Fibroblast of gingiva (primary cell): Measurements from ENCODE around the gene RBMS3.
A peak's percentile ranks its signal among the peaks of the same experiment; 100 is the strongest.
"Not testable (repeated sequence)": the region's sequence is repeated elsewhere in the genome, so short reads cannot be mapped to it uniquely, and the experiment has no call there.

Experiments used
- DNase-seq: peaks from one replicate; pipeline ENCODE4 v3.0.0-alpha.2; 2011; ENCODE audit warnings: low read depth

RBMS3 gene

GRCh38 chr3:29481969-29482767 is 201.3 kb downstream of the RBMS3 start:
- no peak for DNase-seq

GRCh38 chr3:29484633-29485032 is 203.8 kb downstream of the RBMS3 start:
- no peak for DNase-seq

GRCh38 chr3:29486096-29486495 is 205.2 kb downstream of the RBMS3 start:
- DNase-seq: peak; percentile 88

DNA sequence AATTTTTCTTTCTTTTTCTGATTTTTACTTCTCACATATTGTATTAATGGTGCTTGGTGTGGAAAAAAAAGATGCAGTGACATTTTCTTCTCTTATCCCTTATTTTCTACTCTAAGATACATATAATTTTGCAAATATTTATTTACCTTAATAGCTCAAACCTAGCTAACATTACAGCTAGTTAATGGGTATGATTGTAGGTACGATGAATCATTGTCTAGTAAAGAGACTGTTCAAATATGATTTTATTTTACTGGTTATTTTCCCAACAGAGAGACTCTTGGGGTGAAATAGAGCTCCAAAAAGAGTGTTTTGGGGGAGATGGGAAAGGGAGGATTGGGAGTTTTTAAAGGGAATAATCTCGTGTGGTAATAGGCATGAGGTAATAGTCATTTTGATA is 206.0 kb downstream of the RBMS3 start:
- DNase-seq: no peak

DNA sequence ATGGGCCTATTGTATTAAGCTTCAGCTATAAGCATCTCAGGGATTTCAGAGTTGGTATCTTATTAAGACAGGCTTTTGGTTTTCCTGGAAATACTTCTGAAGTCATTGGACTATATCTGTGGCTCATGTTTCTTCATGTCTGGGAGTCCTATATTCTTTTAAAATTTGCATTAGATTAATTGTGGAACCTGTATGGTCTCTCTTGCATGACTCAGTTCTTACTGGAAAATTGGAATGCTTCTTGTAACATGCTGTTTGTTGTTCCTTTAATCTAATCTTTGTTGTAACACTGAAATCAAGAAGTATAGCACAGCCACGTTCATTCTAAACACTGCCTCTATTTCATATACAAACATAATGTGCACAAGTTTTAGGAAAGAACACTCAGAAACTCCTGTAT is 208.1 kb downstream of the RBMS3 start:
- DNase-seq: peak; percentile 10

GRCh38 chr3:29493109-29493508 is 212.2 kb downstream of the RBMS3 start:
- DNase-seq: no peak

GRCh38 chr3:29494305-29495036 is 213.6 kb downstream of the RBMS3 start:
- DNase-seq: peak; percentile 90

GRCh38 chr3:29497282-29497681 is 216.4 kb downstream of the RBMS3 start:
- no peak for DNase-seq

- no peak for DNase-seq
Observed at GRCh38 chr3:29502771-29503170, 221.9 kb downstream of the RBMS3 start.

GRCh38 chr3:29503314-29503713 is 222.4 kb downstream of the RBMS3 start:
- DNase-seq: no peak

DNA sequence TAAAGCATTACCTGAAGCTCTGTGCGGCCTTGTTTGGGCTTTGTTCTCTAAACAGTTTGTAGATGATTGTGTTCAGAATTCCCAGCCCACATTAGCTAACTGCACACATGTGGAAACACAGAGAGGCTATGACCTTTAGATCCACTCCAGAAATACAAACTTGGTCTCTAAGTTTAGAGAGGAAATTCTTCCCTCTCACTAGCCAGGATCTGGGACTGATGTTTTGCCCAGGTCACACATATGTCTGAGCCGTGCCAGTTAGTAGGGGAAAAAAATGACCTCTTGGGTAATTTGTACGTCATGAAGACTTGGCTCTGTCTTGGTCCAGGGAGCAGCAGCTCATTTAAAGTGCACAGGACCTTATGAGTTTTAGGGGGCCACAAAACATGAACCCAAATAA is 223.1 kb downstream of the RBMS3 start:
- DNase-seq: peak; percentile 94

DNA sequence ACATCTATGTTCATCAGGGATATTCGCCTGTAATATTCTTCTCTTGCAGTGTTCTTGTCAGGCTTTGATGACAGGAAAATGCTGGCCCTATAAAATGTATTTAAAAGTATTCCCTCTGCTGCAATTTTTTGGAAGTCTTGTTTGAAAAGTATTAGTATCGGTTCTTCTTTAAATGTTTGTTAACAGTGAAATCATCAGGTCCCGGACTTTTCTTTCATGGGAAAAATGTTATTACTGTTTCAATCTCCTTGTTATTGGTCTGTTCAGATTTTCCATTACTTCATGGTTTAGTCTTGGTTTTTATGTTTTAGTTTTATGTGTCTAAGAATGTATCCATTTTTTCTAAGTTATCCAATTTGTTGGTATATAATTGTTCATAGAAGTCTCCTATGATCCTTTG is 225.6 kb downstream of the RBMS3 start:
- DNase-seq: no peak

DNA sequence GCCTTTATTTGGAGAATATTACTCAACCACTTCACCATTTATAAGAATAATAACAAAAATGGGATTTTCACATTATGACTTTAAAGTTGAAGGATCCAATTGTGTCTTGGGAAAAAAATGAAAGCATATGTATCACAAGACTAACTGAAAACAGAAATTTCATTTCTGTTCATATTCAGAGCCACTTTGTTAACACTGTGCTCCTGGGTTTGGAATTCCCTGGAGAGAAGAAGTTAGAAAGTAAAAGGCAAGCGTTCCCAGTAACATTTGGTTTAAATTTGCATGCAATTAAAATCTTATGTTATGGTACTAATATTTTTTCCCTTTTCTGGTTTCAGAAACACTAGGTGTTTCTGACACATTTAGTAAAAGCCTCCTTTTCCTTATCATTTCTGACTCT is 230.8 kb downstream of the RBMS3 start:
- DNase-seq: peak; percentile 75

DNA sequence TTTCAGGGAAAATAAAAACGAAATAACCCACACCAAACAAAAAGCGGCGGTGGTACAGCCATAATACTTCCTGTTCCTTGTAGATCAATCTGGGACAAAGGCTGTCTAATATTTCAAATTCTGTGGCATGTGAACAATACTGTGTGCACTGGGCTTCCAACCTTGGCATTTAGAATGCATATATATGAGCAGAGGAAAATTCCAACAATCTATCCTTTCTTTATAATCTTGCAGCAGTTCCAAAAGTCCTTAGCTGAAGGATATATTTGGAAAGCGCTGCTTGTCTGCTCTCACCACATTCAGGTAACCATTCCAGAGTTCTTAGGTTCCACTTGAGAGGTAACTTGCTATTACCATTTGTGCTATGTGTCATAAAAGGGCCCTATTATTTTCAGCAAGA is 231.8 kb downstream of the RBMS3 start:
- DNase-seq: no peak

DNA sequence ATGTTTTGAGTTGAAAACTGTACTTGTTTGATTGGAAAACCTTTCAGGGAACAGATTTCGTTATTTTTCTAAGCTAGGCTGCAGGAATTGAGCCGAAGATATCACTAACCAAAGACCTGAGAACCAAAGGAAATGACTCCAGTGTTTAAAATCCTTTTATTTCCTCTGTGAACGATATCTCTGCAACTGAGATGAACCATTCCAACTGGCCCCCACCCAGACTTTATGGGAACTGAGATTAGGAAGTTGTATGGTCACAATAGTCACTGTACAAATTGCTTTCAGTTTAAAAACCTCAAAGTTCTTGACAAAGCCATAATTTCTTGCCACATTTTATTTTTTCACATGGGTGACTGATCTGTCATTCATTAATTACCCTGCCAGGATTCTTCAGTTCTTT is 232.4 kb downstream of the RBMS3 start:
- DNase-seq: no peak

DNA sequence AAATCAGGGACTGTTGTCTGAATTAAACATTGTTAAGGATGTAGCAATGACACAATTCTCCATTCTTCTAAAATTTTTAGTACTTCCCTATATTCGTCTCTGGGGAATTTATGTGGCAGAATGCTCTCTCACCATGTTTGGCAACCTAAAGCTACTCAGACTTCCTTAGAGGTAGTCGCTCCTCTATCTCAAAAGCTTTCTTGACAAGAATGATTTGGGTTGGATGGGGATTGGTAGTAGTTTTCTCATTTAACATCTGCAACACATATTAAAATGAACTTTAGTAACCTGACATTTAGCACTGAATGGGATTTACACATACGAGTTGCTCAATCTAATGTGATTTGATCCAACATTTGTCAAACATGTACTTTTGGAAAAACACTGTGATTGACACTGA is 233.3 kb downstream of the RBMS3 start:
- DNase-seq: peak; percentile 79

DNA sequence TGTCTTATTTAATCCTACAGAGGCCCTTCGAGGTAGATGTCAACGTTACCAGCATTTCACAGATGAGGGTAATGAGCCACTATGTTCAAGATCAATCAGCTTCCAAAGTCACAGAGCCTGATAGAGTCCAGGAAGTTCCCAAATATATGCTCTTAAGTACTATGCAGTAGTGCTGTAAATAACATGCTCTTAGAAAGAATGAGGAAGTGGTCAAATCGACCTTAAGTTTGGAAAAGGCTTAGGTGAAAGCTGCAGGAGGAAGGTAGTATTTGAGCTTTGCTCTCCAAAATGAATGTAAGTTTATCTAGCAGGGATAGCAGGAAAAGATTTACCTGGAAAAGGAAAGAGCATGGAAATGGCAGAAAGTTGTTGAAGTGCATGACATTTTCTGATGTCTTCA is 234.0 kb downstream of the RBMS3 start:
- DNase-seq: no peak

- DNase-seq: no peak
Observed at GRCh38 chr3:29515451-29515850, 234.6 kb downstream of the RBMS3 start.

GRCh38 chr3:29516164-29516563 is 235.3 kb downstream of the RBMS3 start:
- no peak for DNase-seq

- DNase-seq: no peak
Observed at GRCh38 chr3:29520764-29521163, 239.9 kb downstream of the RBMS3 start.

- no peak for DNase-seq
Observed at GRCh38 chr3:29521293-29521692, 240.4 kb downstream of the RBMS3 start.

GRCh38 chr3:29521751-29522150 is 240.9 kb downstream of the RBMS3 start:
- DNase-seq: no peak

DNA sequence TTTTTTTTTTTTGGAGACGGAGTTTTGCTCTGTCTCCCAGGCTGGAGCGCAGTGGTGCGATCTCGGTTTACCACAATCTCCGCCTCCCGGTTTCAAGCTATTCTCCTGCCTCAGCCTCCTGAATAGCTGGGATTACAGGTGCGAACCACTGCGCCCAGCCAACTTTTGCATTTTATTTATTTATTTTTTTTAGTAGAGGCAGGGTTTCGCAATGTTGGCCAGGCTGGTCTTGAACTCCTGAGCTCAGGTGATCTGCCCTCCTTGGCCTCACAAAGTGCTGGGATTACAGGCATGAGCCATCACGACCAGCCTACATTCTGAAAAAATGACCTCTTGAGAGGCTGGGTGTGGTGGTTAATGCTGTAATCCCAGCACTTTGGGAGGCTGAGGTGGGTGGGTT is 243.6 kb downstream of the RBMS3 start:
- not testable (repeated sequence) for DNase-seq
